GM18861 (cell line): ENCODE results near the gene TAF3.
A peak's percentile ranks its signal among the peaks of the same experiment; 100 is the strongest.

Source experiments
- ATAC-seq: cut with Tn5 transposase; IDR thresholded peaks from one replicate; pipeline ENCODE4 v1.9.1; 2021; ENCODE audit not compliant: unreplicated experiment

The TAF3 gene

GRCh38 chr10:7932301-7933036 lies 114.2 kb downstream of the TAF3 start:
- no peak for ATAC-seq

- ATAC-seq: no peak
These were observed 115.0 kb downstream of the TAF3 start for GRCh38 chr10:7933262-7933661.

DNA sequence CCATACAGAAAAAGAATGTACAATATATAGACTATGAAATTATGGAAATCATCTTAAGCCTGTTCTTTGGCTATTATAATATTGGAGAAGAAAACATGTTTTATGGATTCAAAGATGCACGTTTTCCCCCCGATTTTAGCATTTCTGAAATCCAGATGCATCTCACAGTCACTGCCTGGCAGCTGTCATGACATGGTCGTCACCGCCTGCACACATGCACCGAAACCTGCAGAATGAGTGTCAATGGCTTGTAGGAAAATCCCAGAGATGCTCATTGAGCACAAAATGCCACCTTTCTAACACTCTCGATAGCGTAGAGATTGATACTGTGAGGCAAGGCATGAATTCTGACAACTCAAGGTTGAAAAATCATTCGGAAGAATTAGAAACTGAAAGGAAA lies 115.5 kb downstream of the TAF3 start:
- no peak for ATAC-seq

DNA sequence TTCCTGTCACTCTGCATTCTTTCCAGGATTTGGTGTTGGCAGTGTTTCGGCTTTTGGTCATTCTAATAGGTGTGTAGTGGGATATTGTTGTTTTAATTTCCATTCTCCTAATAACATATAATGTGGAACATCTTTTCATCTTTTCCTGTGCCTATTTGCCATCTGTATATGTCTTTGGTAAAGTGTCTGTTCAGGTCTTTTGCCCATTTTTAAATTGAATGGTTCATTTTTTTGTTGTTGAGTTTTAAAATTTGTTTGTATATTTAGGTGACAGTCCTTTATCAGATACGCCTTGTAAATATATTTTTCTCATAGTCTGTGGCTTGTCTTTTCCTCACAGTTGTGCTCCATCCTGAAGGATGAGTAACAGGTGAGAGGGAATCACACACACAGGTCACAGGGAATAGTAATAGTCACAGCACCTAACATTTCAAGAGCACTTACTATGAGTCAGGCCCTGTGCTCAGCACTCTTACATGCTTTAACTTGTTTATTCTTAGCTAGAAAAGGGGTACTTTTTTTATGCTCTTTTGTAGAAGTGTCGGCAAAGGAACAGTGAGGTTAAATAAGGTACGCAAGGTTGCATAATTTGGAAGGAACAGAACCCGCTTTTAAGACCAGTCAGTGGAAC lies 119.1 kb downstream of the TAF3 start:
- no peak for ATAC-seq

GRCh38 chr10:7941576-7941975 lies 123.3 kb downstream of the TAF3 start:
- no peak for ATAC-seq

DNA sequence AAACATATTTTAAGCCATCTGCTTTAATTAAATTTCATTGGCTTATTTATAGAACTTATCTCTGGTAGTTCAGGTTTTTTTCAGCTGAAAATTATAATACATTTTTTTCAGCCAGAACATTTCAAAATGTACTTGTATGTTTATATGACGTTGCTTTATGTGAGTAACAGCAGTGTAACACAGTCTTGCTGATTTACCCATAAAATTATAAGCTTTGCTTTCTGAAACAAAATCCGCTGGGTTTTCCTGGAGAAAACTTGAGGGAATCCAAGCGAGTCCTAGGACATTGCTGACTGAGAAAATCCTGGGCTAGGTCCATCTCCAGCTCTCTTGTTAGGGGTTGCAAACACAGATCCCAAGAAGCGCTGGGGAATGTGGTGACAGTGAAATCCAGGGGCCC lies 124.0 kb downstream of the TAF3 start:
- no peak for ATAC-seq

DNA sequence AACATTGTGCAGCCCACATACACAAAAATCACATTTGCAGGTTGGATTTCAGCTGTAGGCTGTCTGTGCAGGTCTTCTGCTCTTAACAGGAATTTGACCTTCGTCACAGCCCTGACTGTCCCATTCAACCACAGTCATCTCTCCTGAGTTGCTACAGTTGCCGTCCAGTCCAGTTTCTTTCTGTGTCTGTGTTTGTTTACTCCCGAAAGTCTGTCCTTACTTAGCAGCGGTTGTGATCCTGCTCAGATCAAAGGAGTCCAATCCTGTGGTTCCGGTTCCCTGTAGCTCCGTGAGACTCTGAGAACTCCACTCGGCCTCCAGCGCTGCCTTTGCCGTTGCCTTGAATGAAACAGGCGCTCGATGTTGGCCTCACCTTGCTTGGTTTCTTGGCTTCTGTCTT lies 124.6 kb downstream of the TAF3 start:
- no peak for ATAC-seq

DNA sequence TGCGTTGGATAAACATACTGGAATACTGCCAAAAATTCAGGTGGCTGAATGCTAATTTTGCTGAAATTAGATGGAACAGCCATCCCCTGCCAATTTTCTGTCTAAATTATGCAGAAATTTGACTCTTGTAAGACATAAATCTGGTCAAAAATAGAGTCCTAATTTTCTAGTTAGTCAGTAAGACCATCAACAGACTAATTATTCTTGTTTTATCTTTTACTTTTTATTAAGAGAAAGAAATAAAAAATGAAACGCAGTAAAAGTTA lies 125.8 kb downstream of the TAF3 start:
- no peak for ATAC-seq

- no peak for ATAC-seq
These were observed 126.2 kb downstream of the TAF3 start for GRCh38 chr10:7944537-7944936.

GRCh38 chr10:7945034-7945433 lies 126.7 kb downstream of the TAF3 start:
- ATAC-seq: no peak

DNA sequence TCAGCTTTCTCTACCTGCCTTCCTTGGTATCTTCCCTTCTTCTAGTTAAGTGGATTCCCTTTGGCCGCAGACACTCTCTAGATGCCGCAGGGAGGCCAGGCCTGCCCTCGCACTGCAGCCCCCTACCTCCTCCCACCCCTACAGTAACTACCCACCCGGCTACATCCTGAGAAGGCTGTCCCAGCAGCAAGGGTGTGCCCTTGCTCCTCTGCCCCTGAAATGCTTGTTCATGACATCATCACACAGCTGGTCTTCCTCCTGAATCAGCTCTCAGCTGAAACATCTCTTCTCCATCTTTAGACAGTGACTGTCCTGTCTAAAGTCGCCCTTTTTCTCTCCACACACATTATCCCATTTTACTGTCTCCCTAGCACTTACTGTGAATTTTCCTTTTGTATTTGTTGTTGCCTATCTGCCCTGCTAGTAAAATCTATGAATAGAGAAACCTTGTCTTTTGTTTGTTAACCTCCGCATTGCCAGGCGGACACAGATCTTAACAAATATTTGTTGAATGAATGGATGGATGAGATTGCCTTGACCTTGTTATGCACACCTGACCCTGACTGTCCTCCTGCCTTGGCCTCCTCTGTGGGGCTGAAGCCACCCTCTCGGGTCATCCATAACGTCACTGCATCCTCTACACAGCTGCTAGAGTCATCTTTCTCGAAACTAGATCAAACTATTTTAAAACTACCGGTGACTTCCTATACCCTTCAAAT lies 127.3 kb downstream of the TAF3 start:
- no peak for ATAC-seq

DNA sequence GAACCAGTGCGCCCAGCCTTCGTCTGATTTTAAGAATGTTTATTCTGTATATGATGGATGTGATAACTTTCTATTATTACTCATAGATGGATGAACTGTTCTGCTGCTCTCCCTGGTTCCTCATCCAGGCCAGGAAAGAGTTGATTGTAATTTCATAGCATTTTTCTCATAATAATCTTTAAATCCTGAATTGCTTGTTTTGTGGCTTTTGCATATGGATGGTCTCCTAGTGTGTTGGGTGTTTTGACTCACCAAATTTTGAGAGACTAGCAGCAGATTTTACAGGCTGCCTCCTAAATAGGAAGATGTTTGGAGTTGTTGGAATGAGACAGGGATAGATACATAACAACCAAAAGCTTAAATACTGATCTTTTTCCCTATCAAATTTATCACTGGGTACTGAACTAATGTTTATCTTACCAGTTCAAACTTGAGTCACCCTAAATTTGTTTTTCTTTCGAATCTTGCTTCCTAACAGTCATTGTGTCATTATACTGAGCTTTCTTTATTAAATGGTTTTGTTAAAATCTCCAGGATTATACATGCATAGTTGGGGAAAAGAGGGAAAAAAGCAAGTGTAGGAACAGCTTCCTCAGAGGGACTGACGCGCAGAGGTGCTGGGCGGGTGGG lies 130.2 kb downstream of the TAF3 start:
- no peak for ATAC-seq

DNA sequence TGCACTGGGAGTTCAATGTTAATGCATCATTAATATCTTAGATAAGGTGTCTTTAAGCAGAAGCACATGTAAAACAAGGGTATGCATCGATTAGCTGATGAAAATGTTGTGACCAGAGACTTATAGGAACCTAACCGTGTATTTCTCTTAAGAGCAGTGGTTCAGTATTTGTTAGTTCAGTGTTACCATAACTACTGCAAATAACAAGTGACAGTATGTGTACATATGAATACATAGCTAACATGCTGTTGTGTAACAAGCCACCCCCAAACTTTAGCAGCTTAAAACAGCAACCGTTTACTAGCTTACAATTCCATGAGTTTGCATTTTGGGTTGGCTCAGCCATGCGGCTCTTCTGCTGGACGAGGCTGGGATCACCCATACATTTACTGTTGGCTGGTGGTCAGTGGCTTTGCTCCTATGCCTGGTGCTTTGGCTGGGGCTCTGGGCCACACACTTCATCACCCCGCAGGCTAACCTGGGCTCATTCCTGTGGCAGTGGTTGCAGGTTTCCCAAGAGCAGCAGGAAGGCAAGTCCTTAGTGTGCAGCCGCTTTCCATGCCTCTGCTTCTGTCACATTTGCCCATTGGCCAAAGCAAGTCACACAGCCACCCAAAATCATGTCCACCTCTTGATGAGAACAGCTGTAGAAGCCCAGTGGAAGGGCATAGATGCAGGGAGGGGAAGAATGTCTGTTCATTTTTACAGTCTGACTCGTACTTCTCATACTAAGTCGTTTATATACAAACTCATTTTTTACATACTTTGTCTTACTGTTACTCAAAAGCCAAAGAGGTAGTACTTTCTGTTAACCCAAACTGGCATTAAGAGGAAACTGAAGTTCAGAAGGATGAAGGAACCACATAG lies 132.9 kb downstream of the TAF3 start:
- no peak for ATAC-seq

- no peak for ATAC-seq
These were observed 134.0 kb downstream of the TAF3 start for GRCh38 chr10:7952266-7952665.

GRCh38 chr10:7953447-7953846 lies 135.1 kb downstream of the TAF3 start:
- no peak for ATAC-seq

GRCh38 chr10:7955446-7955845 lies 137.1 kb downstream of the TAF3 start:
- ATAC-seq: no peak

GRCh38 chr10:7956508-7956907 lies 138.2 kb downstream of the TAF3 start:
- ATAC-seq: peak; percentile 99

DNA sequence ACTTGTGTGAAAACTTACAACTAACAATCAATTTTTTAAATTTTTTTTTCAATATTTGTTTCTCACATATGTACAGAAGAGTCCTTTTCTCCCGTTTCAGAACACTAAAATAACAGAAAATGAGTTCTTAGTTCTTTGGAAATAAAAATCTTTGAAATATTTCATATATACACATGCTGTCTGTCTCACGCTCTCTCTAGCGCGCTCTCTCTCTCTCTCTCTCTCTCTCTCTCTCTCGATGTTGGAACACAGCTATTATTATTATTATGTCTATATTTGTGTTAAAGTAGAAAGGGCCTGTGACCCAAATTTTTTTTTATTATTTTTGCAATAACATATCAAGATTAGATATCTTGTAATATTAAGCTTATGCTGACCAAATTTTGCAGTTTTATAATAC lies 139.3 kb downstream of the TAF3 start:
- ATAC-seq: no peak

- ATAC-seq: no peak
These were observed 140.1 kb downstream of the TAF3 start for GRCh38 chr10:7958442-7958841.

- no peak for ATAC-seq
These were observed 141.8 kb downstream of the TAF3 start for GRCh38 chr10:7960108-7960507.

- no peak for ATAC-seq
These were observed 144.3 kb downstream of the TAF3 start for GRCh38 chr10:7962592-7962991.
